A673 (cell line): Measurements from ENCODE around the gene ZNF362.

ENCODE experiments used
- EZH2 ChIP-seq: fragments of 200-600 bp; sonication (generic); IDR thresholded peaks from 2 replicates; pipeline ENCODE4 v1.6.1; 2017; ENCODE audit warnings: borderline replicate concordance, low read depth, mild to moderate bottlenecking, mixed read lengths, antibody characterized with exemption, low read length; ENCODE audit not compliant: poor library complexity, severe bottlenecking
- TF ChIP-seq, protein P1 (sequence below): fragments of 300-800, 200-600 bp; sonication (generic); conservative IDR thresholded peaks from 2 replicates; pipeline ENCODE4 v1.5.1; 2017; ENCODE audit warnings: low read depth, mild to moderate bottlenecking, antibody characterized with exemption, low read length, moderate library complexity, mixed read lengths

DNA sequence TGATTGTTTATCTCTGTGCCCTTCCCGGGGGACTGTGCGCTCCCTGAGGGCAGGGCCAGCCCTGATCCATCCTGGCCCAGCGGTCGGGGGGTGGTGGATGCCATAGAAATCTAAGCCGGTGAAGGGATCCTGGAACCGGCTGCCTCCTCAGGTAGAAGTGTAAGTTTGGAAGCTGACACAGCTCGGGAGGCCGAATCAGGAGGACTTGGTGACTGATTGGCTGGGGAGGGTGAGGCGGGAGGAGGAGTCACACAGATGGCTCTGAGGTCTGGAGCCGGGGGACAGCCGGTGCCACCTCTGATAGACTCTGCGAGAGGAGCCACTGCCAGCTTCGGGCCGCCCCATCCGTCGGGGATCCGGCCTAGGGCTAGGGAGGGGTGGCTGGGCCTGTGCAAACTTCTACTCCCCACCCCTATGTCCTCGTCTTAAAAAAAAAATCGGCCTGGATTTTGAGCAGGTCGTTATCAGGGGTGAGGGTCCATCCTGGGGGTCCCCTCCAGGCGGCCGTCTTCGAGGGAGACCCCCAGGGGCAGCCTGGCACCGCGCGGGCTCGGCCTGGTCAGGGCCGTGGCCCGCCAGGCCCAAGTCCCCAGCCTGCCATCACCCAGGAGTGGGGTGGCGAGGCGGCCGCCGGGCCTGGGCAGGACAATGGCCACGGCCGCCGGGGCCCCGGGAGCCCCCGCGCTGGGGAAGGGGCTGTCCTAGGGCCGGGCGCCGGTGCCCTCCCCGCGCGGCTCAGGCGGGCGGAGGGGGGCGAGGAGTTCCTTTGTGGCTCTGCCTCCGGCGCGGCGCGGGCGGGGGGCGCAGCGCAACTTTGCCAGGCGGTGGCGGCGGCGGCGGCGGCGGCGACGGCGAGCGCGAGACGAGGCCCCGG, 708 bp upstream of the ZNF362 start:
- TF ChIP-seq, protein P1, sequence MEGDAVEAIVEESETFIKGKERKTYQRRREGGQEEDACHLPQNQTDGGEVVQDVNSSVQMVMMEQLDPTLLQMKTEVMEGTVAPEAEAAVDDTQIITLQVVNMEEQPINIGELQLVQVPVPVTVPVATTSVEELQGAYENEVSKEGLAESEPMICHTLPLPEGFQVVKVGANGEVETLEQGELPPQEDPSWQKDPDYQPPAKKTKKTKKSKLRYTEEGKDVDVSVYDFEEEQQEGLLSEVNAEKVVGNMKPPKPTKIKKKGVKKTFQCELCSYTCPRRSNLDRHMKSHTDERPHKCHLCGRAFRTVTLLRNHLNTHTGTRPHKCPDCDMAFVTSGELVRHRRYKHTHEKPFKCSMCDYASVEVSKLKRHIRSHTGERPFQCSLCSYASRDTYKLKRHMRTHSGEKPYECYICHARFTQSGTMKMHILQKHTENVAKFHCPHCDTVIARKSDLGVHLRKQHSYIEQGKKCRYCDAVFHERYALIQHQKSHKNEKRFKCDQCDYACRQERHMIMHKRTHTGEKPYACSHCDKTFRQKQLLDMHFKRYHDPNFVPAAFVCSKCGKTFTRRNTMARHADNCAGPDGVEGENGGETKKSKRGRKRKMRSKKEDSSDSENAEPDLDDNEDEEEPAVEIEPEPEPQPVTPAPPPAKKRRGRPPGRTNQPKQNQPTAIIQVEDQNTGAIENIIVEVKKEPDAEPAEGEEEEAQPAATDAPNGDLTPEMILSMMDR = no peak
- no peak for TF ChIP-seq EZH2
